ENCODE data around the gene PCCB. TPM values are rescaled to one million over a fixed set of nuclear protein-coding genes. Genes with fewer than 3 reads are reported as not detected.
"Not testable (repeated sequence)": the region's sequence is repeated elsewhere in the genome, so short reads cannot be mapped to it uniquely, and the experiment has no call there.

PCCB gene
- total RNA-seq, 1 donor from 2014 or later = 106 TPM

- TF ChIP-seq CTCF (IDR thresholded peaks at IDR 0.05; ENCODE audit: borderline replicate concordance) = no peak
- no peaks in the 10 kb centered on the region for H3K9me3 ChIP-seq (replicated peaks)
- H3K27ac ChIP-seq (replicated peaks) = peak overlapping the region; percentile 52
- H3K27me3 ChIP-seq (ENCODE audit: low read depth) = no peaks in the 10 kb centered on the region
- intact Hi-C loops (cut with micrococcal nuclease) = no loop called here
- H3K4me3 ChIP-seq = no peak overlapping the region
- DNase-seq = no peak
- peaks cover 88% of the 10 kb centered on the region for H3K36me3 ChIP-seq
- H3K4me1 ChIP-seq = peaks cover 4% of the 10 kb centered on the region
Measured at GRCh38 chr3:136262559-136262958, 12.4 kb downstream of the PCCB start.

- intact Hi-C loops (cut with micrococcal nuclease) = no loop called here
- H3K36me3 ChIP-seq = peaks cover 81% of the 10 kb centered on the region
- no peak for TF ChIP-seq CTCF (IDR thresholded peaks at IDR 0.05; ENCODE audit: borderline replicate concordance)
- no peak for DNase-seq
- no peak overlapping the region for H3K4me3 ChIP-seq
- peak overlapping the region; percentile 52 for H3K27ac ChIP-seq (replicated peaks)
- H3K4me1 ChIP-seq = peaks cover 4% of the 10 kb centered on the region
- no peaks in the 10 kb centered on the region for H3K9me3 ChIP-seq (replicated peaks)
- H3K27me3 ChIP-seq (ENCODE audit: low read depth) = no peaks in the 10 kb centered on the region
Measured at GRCh38 chr3:136263251-136263650, 13.1 kb downstream of the PCCB start.

GRCh38 chr3:136266468-136267125, 16.5 kb downstream of the PCCB start:
- H3K27me3 ChIP-seq (ENCODE audit: low read depth); H3K4me1 ChIP-seq; H3K27ac ChIP-seq (replicated peaks); intact Hi-C loops (cut with micrococcal nuclease); DNase-seq; H3K9me3 ChIP-seq (replicated peaks); H3K4me3 ChIP-seq: not testable (repeated sequence)
- H3K36me3 ChIP-seq = peaks cover 58% of the 10 kb centered on the region

- H3K4me3 ChIP-seq = no peak overlapping the region
- DNase-seq = no peak
- H3K27me3 ChIP-seq (ENCODE audit: low read depth) = no peaks in the 10 kb centered on the region
- intact Hi-C loops (cut with micrococcal nuclease) = no loop called here
- H3K36me3 ChIP-seq = peaks cover 52% of the 10 kb centered on the region
- peaks cover 4% of the 10 kb centered on the region for H3K4me1 ChIP-seq
- no peak overlapping the region for H3K27ac ChIP-seq (replicated peaks)
- TF ChIP-seq CTCF (IDR thresholded peaks at IDR 0.05; ENCODE audit: borderline replicate concordance) = no peak
- H3K9me3 ChIP-seq (replicated peaks) = no peaks in the 10 kb centered on the region
Measured at GRCh38 chr3:136267235-136267634, 17.1 kb downstream of the PCCB start.

- peaks cover 26% of the 10 kb centered on the region for H3K36me3 ChIP-seq
Measured at GRCh38 chr3:136270179-136270578, 20.0 kb downstream of the PCCB start.

GRCh38 chr3:136271626-136272025, 21.5 kb downstream of the PCCB start:
- peaks cover 20% of the 10 kb centered on the region for H3K36me3 ChIP-seq
- H3K4me3 ChIP-seq; H3K9me3 ChIP-seq (replicated peaks); H3K4me1 ChIP-seq; H3K27me3 ChIP-seq (ENCODE audit: low read depth); intact Hi-C loops (cut with micrococcal nuclease); DNase-seq; H3K27ac ChIP-seq (replicated peaks): not testable (repeated sequence)

More at GRCh38 chr3:136270179-136270578, 20.0 kb downstream of the PCCB start:
- no peak for DNase-seq
- no peak overlapping the region for H3K4me3 ChIP-seq
- intact Hi-C loops (cut with micrococcal nuclease) = no loop called here
- H3K9me3 ChIP-seq (replicated peaks) = no peaks in the 10 kb centered on the region
- no peaks in the 10 kb centered on the region for H3K4me1 ChIP-seq
- TF ChIP-seq CTCF (IDR thresholded peaks at IDR 0.05; ENCODE audit: borderline replicate concordance) = no peak
- H3K27me3 ChIP-seq (ENCODE audit: low read depth) = no peaks in the 10 kb centered on the region
- H3K27ac ChIP-seq (replicated peaks) = no peak overlapping the region
